DMS153 treated with DMSO at 0.1 percent for 48 hours (cell line): ENCODE results near the gene MTX1.
"Not testable (repeated sequence)": the region's sequence is repeated elsewhere in the genome, so short reads cannot be mapped to it uniquely, and the experiment has no call there.

Source experiments
- DNase-seq: peaks from one replicate; lab custom pipeline; 2025; ENCODE audit not compliant: unreplicated experiment; lab: John Stamatoyannopoulos, UW

Gene MTX1

GRCh38 chr1:155208541-155209311, at the start of gene MTX1:
Gene MTX1 (plus strand): TSS chr1:155208695. CDS start chr1:155208805, 110 bp downstream.
- peak; percentile 90 for DNase-seq

DNA sequence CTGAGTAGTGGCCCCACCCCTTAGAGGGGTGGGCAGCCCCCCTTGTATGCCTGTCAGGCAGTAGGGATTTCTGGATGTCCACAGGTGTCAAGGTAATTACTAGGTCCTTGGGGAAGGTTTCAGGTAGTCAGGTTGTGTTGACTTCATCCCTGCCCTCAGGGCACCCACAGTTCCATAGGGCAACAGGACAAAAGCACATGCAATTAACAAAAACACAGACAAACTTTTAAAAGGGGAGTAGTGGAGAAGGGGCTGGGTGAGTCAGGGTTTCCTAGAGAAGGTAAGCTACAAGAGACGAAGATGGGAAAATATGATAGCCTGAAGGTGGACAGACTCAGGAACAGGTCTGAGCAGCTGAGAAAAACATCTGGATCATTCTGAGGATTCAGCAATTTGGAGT, 49.5 kb upstream of the MTX1 start:
- DNase-seq: no peak

GRCh38 chr1:155160128-155160527, 48.4 kb upstream of the MTX1 start:
- no peak for DNase-seq

DNA sequence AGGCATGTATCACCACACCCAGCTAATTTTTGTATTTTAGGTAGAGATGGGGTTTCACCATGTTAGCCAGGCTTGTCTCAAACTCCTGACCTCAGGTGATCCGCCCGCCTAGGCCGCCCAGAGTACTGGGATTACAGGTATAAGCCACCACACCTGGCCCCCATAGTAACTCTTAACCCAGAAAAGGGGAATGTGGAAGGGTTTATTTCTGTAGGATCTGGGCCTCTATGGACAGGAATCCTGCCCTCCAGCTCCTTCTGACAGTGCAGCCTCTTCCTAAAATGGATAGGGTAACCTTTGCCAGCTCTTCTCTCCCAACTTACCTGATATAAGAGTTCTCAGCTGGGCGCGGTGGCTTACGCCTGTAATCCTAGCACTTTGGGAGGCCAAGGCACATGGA, 45.9 kb upstream of the MTX1 start:
- not testable (repeated sequence) for DNase-seq

- not testable (repeated sequence) for DNase-seq
Observed at GRCh38 chr1:155163785-155164184, 44.7 kb upstream of the MTX1 start.

- not testable (repeated sequence) for DNase-seq
Observed at GRCh38 chr1:155164625-155165024, 43.9 kb upstream of the MTX1 start.

DNA sequence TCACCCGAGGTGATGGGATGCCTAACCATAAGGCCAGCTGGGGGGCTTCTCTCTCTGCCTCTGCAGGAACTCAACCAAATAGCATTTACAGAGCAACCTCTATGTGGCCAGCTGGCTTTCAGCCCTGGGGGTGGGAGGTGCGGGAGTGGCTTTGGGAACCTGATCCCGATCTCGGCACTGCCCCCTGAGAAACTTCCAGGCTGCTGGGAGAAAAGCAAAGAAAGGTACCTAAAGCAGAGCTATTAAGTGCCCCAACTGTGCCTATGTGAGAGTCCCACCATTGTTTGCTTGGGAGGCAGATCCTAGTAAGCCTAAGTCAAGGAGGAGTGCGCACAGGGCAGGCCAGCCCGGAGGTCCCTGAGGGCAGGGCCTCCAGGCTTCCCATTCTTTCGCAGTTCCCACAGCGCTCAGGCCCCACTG, 42.4 kb upstream of the MTX1 start:
- no peak for DNase-seq

DNA sequence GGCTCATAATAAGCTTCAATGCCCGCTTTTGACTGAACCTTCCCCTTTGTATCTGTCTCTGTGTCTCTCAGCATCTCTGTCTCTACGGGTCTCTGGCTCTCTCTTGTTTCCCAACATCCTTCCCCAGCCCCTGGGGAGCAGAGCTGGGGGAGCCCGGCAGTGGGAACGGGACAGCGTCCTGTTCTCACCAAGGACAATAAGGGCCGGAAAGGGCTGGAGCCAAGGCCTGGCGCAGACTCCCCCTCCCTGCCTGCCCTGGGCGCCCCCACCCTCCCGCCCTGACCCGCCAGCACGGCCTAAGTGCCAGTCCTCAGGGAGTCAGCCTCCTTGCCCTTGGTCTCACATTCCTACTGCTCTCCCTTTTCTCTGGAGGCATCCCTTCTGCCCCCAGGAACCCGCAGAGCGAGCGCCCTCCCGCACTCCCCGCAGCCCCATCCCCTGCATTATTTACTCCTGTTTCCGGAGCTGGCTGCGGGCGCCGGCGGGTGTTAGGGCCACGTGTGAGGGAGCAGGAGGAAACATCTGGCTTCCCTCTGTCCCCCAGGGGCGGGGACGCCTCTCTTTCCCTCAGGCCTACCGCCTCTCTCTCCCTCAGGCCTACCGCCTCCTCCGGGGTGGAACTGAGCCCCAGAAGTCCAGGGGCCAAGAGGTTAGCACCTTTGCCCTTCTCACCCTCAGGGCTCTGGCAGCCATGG, 41.9 kb upstream of the MTX1 start:
- DNase-seq: peak; percentile 44

- peak; percentile 93 for DNase-seq
Observed at GRCh38 chr1:155167166-155168104, 41.1 kb upstream of the MTX1 start.

DNA sequence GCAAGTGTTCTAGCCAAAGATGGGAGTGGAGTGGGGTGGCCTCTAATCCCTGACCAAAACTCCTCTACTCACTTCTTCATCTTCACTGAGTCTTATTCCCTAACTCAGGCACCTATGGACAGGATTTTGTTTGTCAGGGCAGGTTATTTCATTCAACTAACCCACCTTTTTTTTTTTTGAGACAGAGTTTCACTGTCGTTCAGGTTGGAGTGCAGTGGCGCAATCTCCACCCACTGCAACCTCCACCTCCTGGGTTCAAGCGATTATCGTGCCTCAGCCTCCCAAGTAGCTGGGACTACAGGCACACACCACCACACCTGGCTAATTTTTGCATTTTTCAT, 40.4 kb upstream of the MTX1 start:
- not testable (repeated sequence) for DNase-seq

DNA sequence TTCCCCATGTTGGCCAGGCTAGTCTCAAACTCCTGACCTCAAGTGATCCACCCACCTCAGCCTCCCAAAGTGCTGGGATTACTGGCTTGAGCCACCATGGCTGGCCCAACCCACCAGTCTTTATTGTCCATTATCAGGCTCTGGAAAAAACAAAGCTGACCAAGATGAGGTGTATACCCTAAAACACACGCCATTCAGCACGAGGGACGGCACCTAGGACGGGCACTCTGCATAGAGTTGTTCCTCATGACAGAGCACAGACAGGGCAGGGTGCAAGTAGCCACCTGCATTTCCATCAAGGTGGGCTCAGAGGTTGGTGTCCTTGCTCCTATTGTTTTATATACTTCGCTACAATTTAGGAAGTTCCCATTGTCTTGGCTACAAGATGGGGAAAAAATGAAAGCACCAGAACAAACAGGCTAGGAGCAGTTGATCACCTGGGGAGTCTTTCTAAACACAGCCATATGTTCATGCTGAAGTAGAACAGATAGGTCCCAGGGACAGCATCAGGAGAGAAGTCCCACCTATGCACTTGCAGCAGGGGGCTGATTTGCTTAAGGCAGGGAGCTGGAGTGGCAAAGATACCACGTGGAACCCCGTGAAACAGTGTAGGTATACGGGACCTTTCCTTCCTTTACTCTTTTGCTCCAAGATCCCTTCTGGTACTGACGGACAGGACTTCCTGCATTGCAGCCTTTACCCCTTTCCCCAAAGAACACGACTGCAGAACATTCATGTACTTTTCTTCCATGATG, 39.9 kb upstream of the MTX1 start:
- DNase-seq: no peak

GRCh38 chr1:155169541-155169940, 39.0 kb upstream of the MTX1 start:
- DNase-seq: no peak

DNA sequence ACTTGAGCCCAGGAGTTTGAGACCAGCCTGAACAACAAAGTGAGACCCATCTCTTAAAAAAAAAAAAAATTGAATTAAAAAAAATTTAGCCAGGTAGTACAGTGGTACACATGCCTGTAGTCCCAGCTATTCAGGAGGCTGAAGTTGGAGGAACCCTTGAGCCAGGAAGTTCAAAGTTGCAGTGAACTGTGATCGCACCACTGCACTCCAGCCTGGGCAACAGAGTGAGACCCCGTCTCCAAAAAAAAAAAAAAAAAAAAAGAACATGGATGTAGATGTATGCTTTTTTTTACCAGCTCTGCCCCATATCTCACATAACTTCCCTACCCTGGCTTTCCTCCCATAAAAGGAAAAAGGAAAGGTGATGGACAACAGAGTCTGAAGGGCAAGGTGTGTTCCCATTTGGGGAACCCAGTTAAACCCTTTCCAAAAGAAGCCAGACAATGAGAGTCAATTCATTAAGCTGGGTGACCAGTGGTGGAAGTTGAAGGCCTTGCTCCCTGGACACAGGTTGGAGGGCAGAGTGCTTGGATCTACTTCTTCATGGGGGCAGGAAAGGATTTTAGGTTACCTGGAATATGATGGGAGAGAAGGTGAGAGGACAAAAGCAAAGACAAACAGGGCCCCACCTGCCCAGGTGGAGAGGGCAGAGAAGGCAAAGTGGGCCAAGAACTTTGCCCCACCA, 38.3 kb upstream of the MTX1 start:
- DNase-seq: no peak

- DNase-seq: no peak
Observed at GRCh38 chr1:155170806-155171205, 37.7 kb upstream of the MTX1 start.

- DNase-seq: no peak
Observed at GRCh38 chr1:155171836-155172731, 36.4 kb upstream of the MTX1 start.

DNA sequence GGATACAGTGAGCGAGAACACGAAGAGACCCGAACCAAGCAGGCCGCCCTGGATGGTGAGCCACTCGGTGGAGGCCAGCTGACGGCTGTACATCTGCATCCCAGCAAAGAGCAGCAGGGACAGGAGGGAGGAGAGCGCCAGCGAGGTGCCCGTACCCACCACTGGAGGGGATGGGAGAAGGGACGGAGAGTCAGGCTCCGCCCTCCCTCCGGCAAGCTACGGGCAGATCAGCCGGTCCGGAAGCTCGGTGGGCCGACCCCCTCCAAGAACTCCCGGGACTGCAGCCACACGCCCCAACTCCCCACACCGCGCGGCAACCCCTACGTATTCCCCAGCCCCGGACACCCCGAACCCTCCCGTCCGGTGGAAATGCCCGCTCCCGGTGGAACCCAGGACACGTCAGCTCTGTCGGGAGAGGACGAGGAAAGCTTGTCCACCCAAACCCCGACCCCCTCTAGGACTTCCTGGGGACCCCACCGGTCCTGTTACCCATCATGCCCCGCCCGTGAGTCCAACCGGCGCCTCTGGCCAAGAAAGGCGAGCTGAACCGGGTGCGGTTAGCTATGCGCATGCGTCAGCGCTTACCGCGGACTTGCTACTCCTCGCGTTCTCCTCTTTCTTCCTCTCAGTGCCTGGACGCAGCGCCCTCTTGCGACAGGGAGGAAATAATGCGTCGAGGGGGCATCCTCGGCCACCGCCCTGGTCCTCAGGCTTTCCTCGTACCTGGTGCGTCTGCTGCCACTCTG, 35.6 kb upstream of the MTX1 start, which contains the start of gene KRTCAP2:
Gene KRTCAP2 (minus strand): TSS at position 573 of the 746 bp plus-strand sequence. CDS start 80 bp downstream, at position 493.
- peak; percentile 99 for DNase-seq

DNA sequence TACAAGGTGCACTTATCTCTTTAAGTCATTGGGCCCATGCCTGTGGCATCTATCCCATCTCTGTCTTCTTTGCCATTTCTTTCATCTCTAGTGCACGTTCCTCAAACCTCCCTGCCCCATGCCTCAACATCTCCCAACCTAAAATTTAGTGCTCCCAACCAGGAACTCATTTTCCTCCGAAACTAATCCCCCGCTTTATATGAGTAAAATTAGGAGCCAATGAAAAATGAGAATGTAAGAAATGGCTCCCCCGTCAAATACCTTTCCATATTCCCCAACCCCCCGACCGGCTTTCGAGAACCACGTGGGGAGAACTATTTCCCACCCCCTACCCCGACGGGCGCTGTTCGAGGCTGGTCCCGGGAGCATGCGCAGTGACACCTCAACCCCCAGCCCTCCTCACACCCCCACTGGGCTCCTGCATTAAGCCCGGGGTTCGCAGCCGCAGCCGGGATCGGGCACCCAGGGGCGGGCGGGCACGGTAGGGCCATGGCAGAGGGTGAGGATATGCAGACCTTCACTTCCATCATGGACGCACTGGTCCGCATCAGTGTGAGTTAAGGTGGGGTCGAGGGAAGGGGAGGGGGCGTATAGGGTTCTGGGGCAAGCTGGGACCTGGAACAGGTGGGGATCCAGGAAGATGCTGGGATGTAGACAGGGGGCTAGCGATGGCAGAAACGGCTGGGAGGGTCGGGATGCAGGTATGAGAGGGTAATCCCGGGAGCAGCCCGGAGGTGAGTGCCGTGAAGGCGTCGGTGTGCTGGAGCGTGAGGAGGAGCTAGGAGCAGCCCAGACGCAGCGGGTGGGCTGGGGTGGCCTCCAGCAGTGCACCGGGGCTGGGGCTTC, 34.8 kb upstream of the MTX1 start, which contains the start of gene TRIM46:
Gene TRIM46 (plus strand): TSS at position 372 of the 846 bp plus-strand sequence. CDS start 118 bp downstream, at position 490.
- peak; percentile 68 for DNase-seq
